GM19438 (cell line): ENCODE results near the gene TYMP.
A peak's percentile ranks its signal among the peaks of the same experiment; 100 is the strongest.
"Not testable (repeated sequence)": the region's sequence is repeated elsewhere in the genome, so short reads cannot be mapped to it uniquely, and the experiment has no call there.

Source experiments
- ATAC-seq: cut with Tn5 transposase; IDR thresholded peaks from one replicate; pipeline ENCODE4 v1.9.1; 2021; ENCODE audit warnings: low read depth; ENCODE audit not compliant: unreplicated experiment

The TYMP gene

DNA sequence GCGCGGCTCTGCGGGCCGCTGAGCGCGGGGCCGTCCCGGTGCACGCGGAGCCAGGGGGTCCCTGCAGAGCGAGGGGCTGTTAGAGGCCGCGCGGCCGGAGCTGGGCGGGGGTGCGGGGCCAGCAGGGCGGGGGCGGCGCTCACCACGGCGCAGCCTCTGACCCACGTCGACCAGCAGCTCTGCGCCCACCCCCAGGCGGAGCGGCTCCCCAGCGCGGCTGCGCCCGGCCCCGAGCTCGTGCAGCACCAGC is 4.0 kb downstream of the TYMP start:
- ATAC-seq = no peak

DNA sequence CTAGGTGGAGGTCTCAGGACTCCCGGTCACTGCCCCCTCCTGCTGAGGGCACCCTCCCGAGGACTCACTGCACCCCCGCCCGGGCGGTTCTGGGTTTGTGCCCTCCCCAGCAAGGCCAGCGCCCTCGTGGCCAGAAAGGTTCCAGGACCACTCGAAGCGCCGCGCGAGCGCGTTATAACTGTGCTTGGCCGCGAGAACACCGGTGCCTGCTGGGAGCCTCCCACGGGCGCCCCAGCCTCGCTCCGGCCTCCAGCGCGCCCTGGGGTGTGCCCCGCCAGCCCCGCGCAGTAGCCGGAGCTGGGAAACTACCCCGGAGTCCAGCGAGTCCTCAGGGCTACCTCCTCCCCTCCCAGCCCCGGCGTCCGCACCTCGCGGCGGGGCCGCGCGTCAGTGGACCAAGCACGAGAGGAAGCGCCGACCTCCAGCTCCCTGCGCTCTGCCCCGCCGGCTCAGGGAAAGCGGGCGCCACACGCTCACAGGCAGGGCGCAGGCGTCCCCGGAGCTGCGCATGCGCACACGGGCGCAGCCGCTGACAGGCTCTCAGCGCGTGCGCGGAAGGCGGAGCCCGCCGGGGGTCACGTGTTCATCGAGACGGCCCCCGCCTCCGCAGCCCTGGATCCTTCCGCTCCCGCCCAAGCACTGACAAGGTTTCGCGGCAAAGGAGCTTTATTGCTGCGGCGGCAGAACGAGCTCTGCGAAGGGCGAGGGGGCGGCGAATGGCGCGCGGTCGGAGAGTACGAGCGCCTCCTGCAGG is 4.5 kb downstream of the TYMP start, which contains the start of gene SCO2:
Gene SCO2 (minus strand): TSS at position 495 of the 754 bp plus-strand sequence. CDS start 1,187 bp downstream, outside the sequence.
- peak; percentile 33 for ATAC-seq

GRCh38 chr22:50524676-50525103 is 5.1 kb downstream of the TYMP start:
- no peak for ATAC-seq

DNA sequence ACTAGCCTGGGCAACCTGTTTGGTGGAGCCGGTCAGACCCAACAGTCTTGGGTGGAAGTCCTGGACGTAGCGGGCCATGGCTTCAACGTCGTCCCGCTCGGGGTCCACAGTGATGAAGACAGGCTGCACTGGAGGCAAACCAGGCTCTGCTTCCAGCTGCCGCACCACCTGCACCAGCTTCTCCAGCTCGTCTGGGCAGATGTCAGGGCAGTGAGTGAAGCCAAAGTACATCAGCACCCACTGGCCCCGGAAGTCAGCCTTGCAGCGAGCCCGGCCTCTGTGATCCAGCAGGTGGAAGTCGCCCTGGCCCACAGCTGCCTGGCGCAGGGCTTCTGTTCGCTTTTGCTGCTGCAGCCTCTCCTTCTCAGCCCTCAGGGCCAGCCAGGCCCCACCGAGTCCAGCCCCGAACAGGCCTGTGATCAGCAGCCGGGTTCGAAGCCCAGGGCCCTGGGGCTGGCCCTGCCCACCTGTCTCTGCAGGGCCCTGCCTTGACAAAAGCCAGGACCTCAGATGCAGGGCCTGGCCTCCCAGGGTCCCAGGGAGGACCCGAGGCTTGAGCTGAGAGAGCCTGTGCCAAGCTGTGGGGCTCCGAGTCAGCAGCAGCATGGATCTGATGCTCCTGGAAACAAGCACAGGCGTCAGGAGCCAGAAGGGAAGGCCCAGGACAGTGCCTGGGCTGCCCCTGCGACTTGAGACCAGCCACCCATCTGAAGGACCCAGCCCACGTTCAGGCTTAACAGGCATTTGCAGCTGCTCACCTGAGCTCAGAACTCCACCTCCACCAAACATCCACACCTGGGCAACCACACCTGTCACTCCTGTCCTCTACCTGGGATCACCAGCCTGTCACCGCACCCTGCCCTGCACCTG is 5.8 kb downstream of the TYMP start:
- ATAC-seq = no peak

GRCh38 chr22:50523458-50523805 is 6.4 kb downstream of the TYMP start:
- ATAC-seq = no peak

- no peak for ATAC-seq
These were observed 6.9 kb downstream of the TYMP start for GRCh38 chr22:50522806-50523438.

DNA sequence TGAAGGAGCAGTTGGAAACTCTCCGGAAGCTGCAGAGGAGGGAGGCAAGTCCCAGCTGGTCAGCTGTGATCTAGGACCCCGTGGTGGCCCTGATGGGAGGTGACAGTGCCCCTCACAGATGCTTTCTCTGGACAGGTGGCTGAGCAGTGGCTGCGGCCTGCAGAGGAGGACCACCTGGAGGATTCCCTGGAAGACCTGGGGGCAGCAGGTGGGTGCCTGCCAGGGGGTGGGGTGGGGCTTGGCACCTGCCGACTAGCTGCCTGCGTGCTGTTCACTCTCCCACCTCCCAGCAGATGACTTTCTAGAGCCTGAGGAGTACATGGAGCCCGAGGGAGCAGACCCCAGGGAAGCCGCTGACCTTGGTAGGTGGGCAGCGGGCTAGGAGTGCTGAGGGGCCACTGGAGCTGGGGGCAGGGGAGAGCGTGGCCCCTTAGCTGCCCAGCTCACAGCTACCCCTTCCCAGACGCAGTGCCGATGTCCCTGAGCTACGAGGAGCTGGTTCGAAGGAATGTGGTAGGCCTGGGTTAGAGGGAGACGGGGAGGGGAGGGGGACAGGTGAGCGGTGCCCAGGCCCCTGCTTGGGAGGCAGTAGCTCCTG is 7.5 kb downstream of the TYMP start:
- no peak for ATAC-seq

DNA sequence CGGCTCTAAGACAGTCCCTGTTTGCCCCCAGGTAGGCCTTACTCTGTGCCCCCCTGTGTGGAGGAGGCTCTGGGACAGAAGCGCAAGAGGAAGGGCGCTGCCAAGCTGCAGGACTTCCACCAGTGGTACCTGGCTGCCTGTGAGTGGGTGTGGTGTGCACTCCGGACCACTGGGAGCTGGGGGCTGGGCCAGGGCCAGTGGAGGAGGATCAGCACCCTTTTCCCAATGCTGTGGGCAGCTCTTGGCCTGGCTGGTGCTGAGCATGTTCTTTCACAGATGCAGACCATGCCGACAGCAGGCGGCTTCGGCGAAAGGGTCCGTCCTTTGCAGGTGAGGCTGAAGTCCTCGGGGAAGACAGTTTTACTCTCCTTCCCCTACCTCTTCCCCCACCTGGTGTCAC is 8.1 kb downstream of the TYMP start:
- ATAC-seq = no peak

DNA sequence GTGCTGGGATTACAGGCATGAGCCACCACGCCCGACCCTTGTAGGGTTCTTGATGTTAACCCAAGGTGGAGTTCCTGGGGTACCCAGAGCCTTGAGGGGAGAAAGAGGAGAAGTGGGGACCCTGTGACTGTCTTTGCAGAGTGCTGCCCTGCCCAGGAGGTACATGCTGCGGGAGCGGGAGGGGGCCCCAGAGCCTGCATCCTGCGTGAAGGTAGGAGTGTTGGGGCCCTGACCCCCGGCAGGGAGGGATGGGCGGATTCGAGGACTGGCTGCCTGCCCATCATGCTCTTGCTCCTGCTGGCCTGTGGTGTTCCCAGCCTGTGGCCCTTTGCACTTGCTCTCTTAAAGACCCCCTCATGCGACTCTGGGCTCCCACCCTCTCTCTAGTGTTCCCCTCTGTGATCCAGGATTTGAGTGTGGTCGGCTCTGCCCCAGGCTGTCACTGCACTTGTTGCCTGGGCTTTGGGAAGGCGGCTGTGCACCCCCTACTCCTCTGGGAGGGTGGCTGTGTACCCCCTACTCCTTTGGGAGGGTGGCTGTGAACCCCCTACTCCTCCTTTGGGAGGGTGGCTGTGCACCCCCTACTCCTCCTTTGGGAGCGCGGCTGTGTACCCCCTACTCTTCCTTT is 8.9 kb downstream of the TYMP start:
- no peak for ATAC-seq

DNA sequence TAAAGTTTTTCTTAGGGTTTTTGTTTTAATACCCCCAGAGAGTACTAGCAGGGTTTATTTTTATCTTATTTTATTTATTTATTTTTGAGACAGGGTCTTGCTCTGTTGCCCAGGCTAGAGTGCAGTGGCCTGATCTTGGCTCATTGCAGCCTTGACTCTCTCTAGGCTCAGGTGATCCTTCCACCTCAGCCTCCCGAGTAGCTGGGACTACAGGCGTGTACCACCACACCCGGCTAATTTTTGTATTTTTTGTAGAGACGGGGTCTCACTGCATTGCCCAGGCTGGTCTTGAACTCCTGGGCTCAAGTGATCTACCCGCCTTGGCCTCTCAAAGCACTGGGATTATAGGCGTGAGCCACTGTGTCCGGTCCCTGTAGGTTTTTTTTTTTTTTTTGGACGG is 9.6 kb downstream of the TYMP start:
- not testable (repeated sequence) for ATAC-seq

- no peak for ATAC-seq
These were observed 10.7 kb downstream of the TYMP start for GRCh38 chr22:50519151-50519550.

GRCh38 chr22:50518606-50519005 is 11.2 kb downstream of the TYMP start:
- ATAC-seq = no peak

DNA sequence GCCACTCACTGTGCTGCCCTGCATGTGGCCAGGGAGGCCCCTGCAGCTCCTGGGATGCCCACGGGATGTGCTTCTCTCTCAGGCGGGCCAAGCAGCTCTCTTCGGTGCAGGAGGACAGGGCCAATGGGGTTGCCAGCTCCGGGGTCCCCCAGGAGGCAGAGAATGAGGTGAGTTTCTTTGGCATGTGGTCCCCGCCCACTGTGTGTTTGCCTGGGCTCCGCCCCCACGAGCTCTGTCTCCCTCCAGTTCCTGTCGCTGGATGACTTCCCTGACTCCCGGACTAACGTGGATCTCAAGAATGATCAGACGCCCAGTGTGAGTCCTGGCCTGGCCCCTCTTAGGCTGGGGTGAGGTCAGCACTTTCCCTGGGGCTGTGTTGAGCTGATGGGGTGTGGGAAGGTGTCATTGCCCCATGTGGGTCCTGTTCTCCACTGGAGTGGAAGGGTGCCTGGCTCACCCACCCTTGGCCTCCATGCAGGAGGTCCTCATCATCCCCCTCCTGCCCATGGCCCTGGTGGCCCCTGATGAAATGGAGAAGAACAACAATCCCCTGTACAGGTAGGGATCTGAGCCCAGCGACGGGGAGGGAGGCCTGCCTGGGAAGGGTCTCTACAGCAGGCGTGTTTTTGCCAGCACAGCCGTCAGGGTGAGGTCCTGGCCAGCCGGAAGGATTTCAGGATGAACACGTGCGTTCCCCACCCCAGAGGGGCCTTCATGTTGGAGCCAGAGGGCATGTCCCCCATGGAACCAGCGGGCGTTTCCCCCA is 12.1 kb downstream of the TYMP start:
- ATAC-seq = no peak

DNA sequence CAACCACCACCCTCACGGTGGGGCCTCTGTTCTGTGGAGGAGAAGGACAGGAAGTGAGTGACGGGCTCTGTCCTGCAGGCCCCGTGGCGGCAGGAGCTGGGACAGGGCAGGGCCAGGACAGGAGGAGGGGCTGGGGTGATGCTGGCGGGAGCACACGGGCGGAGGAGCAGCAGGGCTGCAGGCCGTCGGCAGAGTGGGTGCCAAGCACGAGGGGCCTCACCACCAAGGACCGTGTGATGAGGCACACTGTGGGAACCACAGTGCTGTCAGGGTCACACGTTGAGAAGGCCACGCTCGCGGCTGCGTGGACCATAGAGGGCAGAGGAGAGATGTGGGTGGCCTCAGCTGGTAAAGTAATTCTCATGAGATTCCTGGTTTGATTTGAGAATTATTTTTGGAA is 12.9 kb downstream of the TYMP start:
- no peak for ATAC-seq

DNA sequence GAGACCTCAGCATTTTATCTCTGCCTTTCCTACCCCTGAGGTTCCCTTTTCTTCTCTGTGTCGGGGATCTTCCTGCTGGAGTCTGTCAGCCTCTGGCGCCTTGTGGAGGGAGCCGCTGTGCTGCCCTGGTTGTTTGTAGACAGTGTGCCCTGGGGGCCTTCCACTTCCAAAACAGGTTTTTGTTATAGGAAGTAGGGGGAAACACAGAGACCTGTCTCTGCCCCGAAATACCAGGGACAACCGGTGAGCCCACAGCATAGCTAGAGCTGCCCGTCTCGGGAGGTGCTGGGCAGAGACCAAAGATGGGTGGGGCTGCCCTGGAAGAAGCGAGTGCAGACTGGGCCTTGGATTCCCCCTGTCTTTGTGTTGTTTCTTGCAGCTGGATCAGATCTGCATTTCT is 13.7 kb downstream of the TYMP start:
- no peak for ATAC-seq

- no peak for ATAC-seq
These were observed 16.6 kb downstream of the TYMP start for GRCh38 chr22:50513175-50513574.

DNA sequence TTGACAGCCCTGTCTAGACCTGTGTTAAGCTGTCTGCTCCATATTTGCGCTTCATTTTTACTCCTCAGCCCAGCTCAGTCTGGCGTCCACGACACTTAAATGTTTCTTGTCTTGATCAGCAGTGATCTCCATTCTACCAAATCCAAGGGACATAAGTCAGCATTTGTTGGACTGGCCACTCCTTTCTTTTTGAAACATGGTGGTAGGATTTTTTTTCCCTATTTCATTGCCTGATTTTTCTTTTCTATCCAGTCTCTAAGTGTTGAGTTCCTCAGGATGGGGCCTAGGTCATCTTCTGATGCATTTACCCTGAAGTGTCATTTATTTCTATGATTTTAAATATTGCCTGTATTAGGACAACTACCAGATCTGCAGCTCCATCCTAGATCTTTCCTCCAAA is 20.9 kb downstream of the TYMP start:
- ATAC-seq = no peak

DNA sequence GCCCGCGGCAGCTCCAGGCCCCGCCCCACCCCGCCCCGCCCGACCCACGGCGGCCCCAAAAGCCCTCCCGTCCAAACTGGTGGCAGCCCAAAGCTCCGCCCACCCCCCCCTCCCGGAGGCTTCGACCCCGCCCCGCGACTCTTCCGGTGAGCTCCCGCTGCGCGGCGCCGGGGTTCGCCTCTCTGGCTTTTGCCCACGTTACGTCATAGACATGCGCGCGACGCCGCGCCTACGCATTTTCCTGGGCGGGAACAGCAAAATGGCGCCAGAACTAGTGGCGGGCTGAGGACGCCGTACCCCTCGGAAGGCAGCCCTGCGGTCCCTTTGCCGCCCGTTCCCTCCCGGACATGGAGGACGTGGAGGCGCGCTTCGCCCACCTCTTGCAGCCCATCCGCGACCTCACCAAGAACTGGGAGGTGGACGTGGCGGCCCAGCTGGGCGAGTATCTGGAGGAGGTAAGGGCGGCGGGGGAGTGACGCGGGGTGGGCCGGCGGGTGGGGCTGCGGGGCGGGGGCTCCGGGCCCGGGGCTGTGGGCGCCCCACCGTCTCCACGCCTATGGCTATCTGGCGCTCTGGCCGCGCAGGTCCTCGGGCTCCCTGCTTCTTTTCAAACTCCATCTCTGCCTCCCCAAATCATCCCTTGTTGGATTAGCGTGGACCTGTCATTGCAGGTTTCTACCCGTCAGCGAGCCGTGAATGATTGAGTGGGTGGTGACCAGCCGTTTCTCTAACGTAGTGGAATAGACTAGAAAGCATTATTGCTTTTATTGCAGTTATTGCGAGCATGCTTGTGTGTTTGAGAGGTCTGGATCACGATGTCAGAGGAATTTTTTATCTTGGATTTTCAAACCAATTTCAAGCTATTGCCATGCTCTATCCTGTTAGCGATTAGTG is 21.6 kb downstream of the TYMP start, which contains the start of gene NCAPH2:
Gene NCAPH2 (plus strand): TSS at position 234 of the 894 bp plus-strand sequence. CDS start 114 bp downstream, at position 348.
- peak; percentile 55 for ATAC-seq

DNA sequence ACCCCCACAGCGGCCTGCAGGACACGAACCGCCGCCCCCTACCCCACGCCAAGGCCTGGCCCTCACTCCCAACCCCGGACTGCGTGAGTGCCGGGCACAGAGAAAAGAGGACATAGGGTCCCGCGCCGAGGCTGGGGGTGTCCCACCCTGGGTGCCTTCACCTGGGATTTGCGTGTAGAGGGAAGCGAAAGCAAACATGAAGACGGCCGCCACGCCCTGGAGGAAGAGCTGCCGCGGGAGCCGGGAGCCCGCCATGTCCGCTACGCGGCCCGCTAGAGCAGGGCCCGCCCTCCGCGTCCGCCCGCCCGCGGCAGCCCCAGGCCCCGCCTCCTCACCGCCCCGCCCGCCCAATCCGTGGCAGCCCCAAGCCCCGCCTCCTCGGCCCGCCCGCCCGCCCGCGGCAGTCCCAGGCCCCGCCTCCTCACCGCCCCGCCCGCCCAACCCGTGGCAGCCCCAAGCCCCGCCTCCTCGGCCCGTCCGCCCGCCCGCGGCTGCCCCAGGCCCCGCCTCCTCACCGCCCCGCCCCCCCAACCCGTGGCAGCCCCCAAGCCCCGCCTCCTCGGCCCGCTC is 22.3 kb downstream of the TYMP start, which contains the start of gene LMF2:
Gene LMF2 (minus strand): TSS at position 282 of the 570 bp plus-strand sequence. CDS start 27 bp downstream, at position 255.
- ATAC-seq = peak; percentile 56
